ENCODE data around the gene RAB8A.

Gene RAB8A

GRCh38 chr19:16157601-16158000 lies 45.9 kb downstream of the RAB8A start:
- TF ChIP-seq CTCF (IDR thresholded peaks at IDR 0.05): no peak

- no peak for TF ChIP-seq CTCF (IDR thresholded peaks at IDR 0.05)
Measured at GRCh38 chr19:16159655-16160054, 48.0 kb downstream of the RAB8A start.

GRCh38 chr19:16160445-16160942 lies 48.8 kb downstream of the RAB8A start:
- TF ChIP-seq CTCF (IDR thresholded peaks at IDR 0.05): no peak

- TF ChIP-seq CTCF (IDR thresholded peaks at IDR 0.05): no peak
Measured at GRCh38 chr19:16160943-16161560, 49.4 kb downstream of the RAB8A start.

GRCh38 chr19:16161840-16162239 lies 50.2 kb downstream of the RAB8A start:
- no peak for TF ChIP-seq CTCF (IDR thresholded peaks at IDR 0.05)

- TF ChIP-seq CTCF (IDR thresholded peaks at IDR 0.05): no peak
Measured at GRCh38 chr19:16164222-16164890, 52.7 kb downstream of the RAB8A start.

GRCh38 chr19:16166417-16166816 lies 54.7 kb downstream of the RAB8A start:
- TF ChIP-seq CTCF (IDR thresholded peaks at IDR 0.05): no peak
